ENCODE data around the gene MATN1. TPM values are rescaled to one million over a fixed set of nuclear protein-coding genes. Genes with fewer than 3 reads are reported as not detected.
A peak's percentile ranks its signal among the peaks of the same experiment; 100 is the strongest.

Gene MATN1
- total and polyA plus RNA-seq, 2 of the 4 experiments (the other 2 are of a cell fraction): 0.27 TPM; not detected in 1

DNA sequence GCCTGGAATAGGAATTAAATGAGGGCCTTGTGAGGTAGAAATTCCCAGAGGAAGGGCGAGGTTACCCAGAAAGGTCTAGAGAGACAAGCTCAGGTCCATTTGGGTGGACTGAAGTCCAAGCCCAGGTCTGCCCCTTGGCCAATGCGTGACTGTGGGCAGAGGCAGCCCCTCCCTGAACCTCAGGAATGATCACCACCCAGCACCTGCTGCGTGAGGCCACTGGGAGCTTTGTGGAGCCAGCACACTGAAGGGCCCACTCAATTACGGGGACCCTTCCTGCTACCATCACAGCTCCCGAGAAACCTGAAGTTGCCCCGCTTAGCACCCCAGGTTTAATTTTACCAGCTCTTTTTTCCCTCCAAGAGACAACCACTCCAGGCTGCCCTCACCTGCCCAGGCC, 6.5 kb upstream of the MATN1 start:
- Histone ChIP-seq H4K8ac (ENCODE audit: low read depth in 2 of 2, low read length in 2 of 2) (no peak overlapping the region), H3K36me3 (ENCODE audit: control insufficient read depth, insufficient read depth, low read length) (no peaks in the 10 kb centered on the region), H3K18ac (ENCODE audit: low read depth, low read length) (no peak overlapping the region), H3K4ac (ENCODE audit: low read depth, low read length) (no peak overlapping the region), H3K56ac (ENCODE audit: extremely low read depth, insufficient read depth, low read length) (no peak overlapping the region), H3K27me3 (ENCODE audit: control insufficient read depth, insufficient read depth, low read length) (peaks cover 11% of the 10 kb centered on the region; the same call in 1 of the 2 replicates), H3K23ac (ENCODE audit: low read depth, low read length) (no peak overlapping the region), H2AFZ (replicated peaks; ENCODE audit: low read length, poor library complexity) (peak overlapping the region; percentile 24), H3K4me1 (ENCODE audit: control insufficient read depth, insufficient read depth, low read length) (peaks cover 10% of the 10 kb centered on the region; the same call in 1 of the 2 replicates), H3K4me3 (ENCODE audit: insufficient read depth, low read depth, low read length) (no peak overlapping the region), H2BK15ac (ENCODE audit: low read depth, low read length) (no peak overlapping the region), H4K5ac (ENCODE audit: low read depth, low read length) (no peak overlapping the region), H3K79me1 (ENCODE audit: low read depth in 1 of 2, low read length in 2 of 2) (no peaks in the 10 kb centered on the region), H4K20me1 (ENCODE audit: insufficient read depth, low read length) (no peaks in the 10 kb centered on the region), H2BK5ac (ENCODE audit: low read depth, low read length, poor library complexity, severe bottlenecking) (no peak overlapping the region), H3K9me1 (ENCODE audit: insufficient read depth, low read length) (no peaks in the 10 kb centered on the region), H4K91ac (ENCODE audit: insufficient read depth, low read depth, low read length) (no peak overlapping the region), H3K27ac (ENCODE audit: insufficient read depth, low read length) (no peak overlapping the region), H3K9me3 (ENCODE audit: control insufficient read depth, insufficient read depth, low read length) (no peaks in the 10 kb centered on the region), H3K9ac (ENCODE audit: low read depth, low read length) (no peak overlapping the region), H2BK120ac (ENCODE audit: low read depth, low read length) (no peak overlapping the region), H2AK5ac (ENCODE audit: low read depth, low read length) (no peak overlapping the region), H3K14ac (replicated peaks; ENCODE audit: low read depth, low read length) (no peak overlapping the region), H2AK9ac (replicated peaks; ENCODE audit: low read depth, low read length, poor library complexity) (no peak overlapping the region), H3K4me2 (ENCODE audit: low read depth, low read length) (no peak overlapping the region), H2BK20ac (ENCODE audit: low read depth, low read length) (no peak overlapping the region)
- DNase-seq (no peak), ATAC-seq (ENCODE audit: low read depth) (no peak)
- in situ Hi-C loops (cut with MboI; ENCODE audit: low sequenced_read_pairs): loop anchor here (5.0 kb wide), 1 partner anchor 182 kb away; no protein-coding TSS in a partner anchor
- 95% methylated on average over 3 of the region's 6 CpGs; no CpG with 5 or more reads in 1 of the 2 experiments for whole genome bisulfite sequencing, 2 experiments (ENCODE audit: extremely low coverage in 2 of 2, insufficient read length in 1 of 2)
- ChIA-PET CTCF (interaction anchor here (0.9 to 1.2 kb wide), 2 partner anchors 48 to 72 kb away, joined by 3 to 4 read pairs; no protein-coding TSS in a partner anchor), POLR2A (ENCODE audit: unreplicated experiment) (no interaction called here)
- intact Hi-C loops (cut with micrococcal nuclease): no loop called here
- dilution Hi-C loops (cut with HindIII; ENCODE audit: low sequenced_read_pairs, unreplicated experiment): no loop called here
- no TSS peak for BruUV-seq (replicated peaks)
- no peak for TF ChIP-seq SMC3 (IDR thresholded peaks at IDR 0.05; ENCODE audit: low read depth, low read length)
- TF ChIP-seq BHLHE40 (IDR thresholded peaks at IDR 0.05; ENCODE audit: low read depth, low read length): no peak
- no peak for TF ChIP-seq FOS (IDR thresholded peaks at IDR 0.05; ENCODE audit: low read depth, low read length)
- no peak for TF ChIP-seq CEBPB (IDR thresholded peaks at IDR 0.05; ENCODE audit: low read depth, low read length)
- no peak for TF ChIP-seq RCOR1 (IDR thresholded peaks at IDR 0.05; ENCODE audit: insufficient replicate concordance, low read length)
- TF ChIP-seq MAFK (IDR thresholded peaks at IDR 0.05; ENCODE audit: low read depth, low read length): no peak
- no peak for TF ChIP-seq MXI1 (IDR thresholded peaks at IDR 0.05; ENCODE audit: borderline replicate concordance, low read depth, low read length)
- TF ChIP-seq RFX5 (IDR thresholded peaks at IDR 0.05; ENCODE audit: low read depth, low read length): no peak
- TF ChIP-seq CHD1 (IDR thresholded peaks at IDR 0.05; ENCODE audit: low read depth, low read length): no peak
- no peak for TF ChIP-seq MAZ (IDR thresholded peaks at IDR 0.05; ENCODE audit: borderline replicate concordance, low read depth, low read length)

Data from IMR-90 (cell line).